ENCODE measurements around the gene DIP2C. TPM values are rescaled to one million over a fixed set of nuclear protein-coding genes. Genes with fewer than 3 reads are reported as not detected.

DIP2C gene
- polyA plus RNA-seq, 1 of the 3 experiments (the other 2 are of a cell fraction): 8.7 TPM

GRCh38 chr10:662223-662605 is 27.3 kb downstream of the DIP2C start:
- no peaks in the 10 kb centered on the region for H3K27me3 ChIP-seq (ENCODE audit: insufficient read depth)
- CTCF ChIA-PET: no interaction called here
- H3K36me3 ChIP-seq (replicated peaks in 1 of 2; ENCODE audit: control insufficient read depth in 1 of 2, insufficient read depth in 2 of 2, low read length in 1 of 2): no peaks in the 10 kb centered on the region
- H3K9ac ChIP-seq: no peak overlapping the region
- no peak for DNase-seq
- H3K9me2 ChIP-seq: no peaks in the 10 kb centered on the region
- H3K9me3 ChIP-seq: no peaks in the 10 kb centered on the region
- peaks cover 87% of the 10 kb centered on the region for H4K20me1 ChIP-seq (ENCODE audit: insufficient read depth)
- POLR2A ChIA-PET: no interaction called here
- H3K27ac ChIP-seq (ENCODE audit: low read depth in 2 of 2, low read length in 1 of 2): no peak overlapping the region
- H2AFZ ChIP-seq (ENCODE audit: low read depth): no peak overlapping the region
- peaks cover 87% of the 10 kb centered on the region for H3K79me2 ChIP-seq (ENCODE audit: insufficient read depth)
- 94% methylated on average over 9 of the region's 9 CpGs for WGBS (ENCODE audit: low lambda C conversion rate)
- H3F3A ChIP-seq (replicated peaks; ENCODE audit: insufficient read depth): no peaks in the 10 kb centered on the region
- peaks cover 4% of the 10 kb centered on the region in 2 experiments; a peak in 1 of 4 replicates for H3K4me1 ChIP-seq (ENCODE audit: control insufficient read depth in 1 of 2, insufficient read depth in 2 of 2, low read depth in 1 of 2, low read length in 1 of 2)
- TF ChIP-seq FOXM1 (IDR thresholded peaks at IDR 0.05; ENCODE audit: low read depth) (no peak), RFX5 (IDR thresholded peaks at IDR 0.05; ENCODE audit: low read length) (no peak), GATA2 (CRISPR knock-in tag; IDR thresholded peaks at IDR 0.05) (no peak), ELF1 (IDR thresholded peaks at IDR 0.05) (no peak), SMC3 (IDR thresholded peaks at IDR 0.05; ENCODE audit: low read depth, low read length) (no peak), YY1 (IDR thresholded peaks at IDR 0.05; ENCODE audit: low read depth) (no peak), REST (IDR thresholded peaks at IDR 0.05; ENCODE audit: low read depth, low read length) (no peak), FOSL2 (IDR thresholded peaks at IDR 0.05; ENCODE audit: borderline replicate concordance, low read depth) (no peak), EZH2phosphoT487 (IDR thresholded peaks at IDR 0.05; ENCODE audit: borderline replicate concordance, low read depth) (no peak), CTCF (IDR thresholded peaks at IDR 0.05) (no peak), MXI1 (IDR thresholded peaks at IDR 0.05; ENCODE audit: low read depth, low read length) (no peak), GABPA (IDR thresholded peaks at IDR 0.05; ENCODE audit: low read depth) (no peak), USF1 (IDR thresholded peaks at IDR 0.05; ENCODE audit: borderline replicate concordance, low read depth) (no peak), TEAD4 (IDR thresholded peaks at IDR 0.05; ENCODE audit: borderline replicate concordance, insufficient read depth) (no peak), MAX (IDR thresholded peaks at IDR 0.05; ENCODE audit: low read depth) (no peak), NRF1 (IDR thresholded peaks at IDR 0.05; ENCODE audit: low read depth, low read length) (no peak), TAF1 (IDR thresholded peaks at IDR 0.05; ENCODE audit: borderline replicate concordance, low read depth, low read length) (no peak), USF2 (IDR thresholded peaks at IDR 0.05; ENCODE audit: borderline replicate concordance, low read depth, low read length) (no peak), POLR2AphosphoS5 (IDR thresholded peaks at IDR 0.05; ENCODE audit: low read depth, low read length) (no peak)
- no peak overlapping the region for H3K4me3 ChIP-seq (ENCODE audit: low read depth in 2 of 2, low read length in 1 of 2)
- no peak overlapping the region for H3K4me2 ChIP-seq
